Ureter (tissue), 1 donor: ENCODE data around the gene GCNA. TPM values are rescaled to one million over a fixed set of nuclear protein-coding genes. Genes with fewer than 3 reads are reported as not detected.
A peak's percentile ranks its signal among the peaks of the same experiment; 100 is the strongest.

Source experiments
- DNase-seq: peaks from one replicate; pipeline ENCODE4 v3.0.0-alpha.2; 2020; ENCODE audit warnings: low spot score
- total RNA-seq: library from RNA; stranded (reverse); gene quantifications from one replicate; pipeline ENCODE4 v1.2.4, GENCODE V29; 2023
- donor health status: DM: yes; HTN: yes; CAD: no.

GCNA gene
- 1.6 TPM for total RNA-seq

- no peak for DNase-seq
Observed at GRCh38 chrX:71578253-71579135, at the start of gene GCNA. Gene GCNA (plus strand): TSS chrX:71578437. CDS start chrX:71580822, 2,385 bp downstream.

GRCh38 chrX:71532078-71532752, 46.0 kb upstream of the GCNA start:
- no peak for DNase-seq

- peak; percentile 94 for DNase-seq
Observed at GRCh38 chrX:71532753-71533425, 45.3 kb upstream of the GCNA start, which contains the start of gene OGT. Gene OGT (plus strand): TSS chrX:71533104. CDS start chrX:71533300, 196 bp downstream.

- peak; percentile 45 for DNase-seq
Observed at GRCh38 chrX:71533516-71533850, 44.8 kb upstream of the GCNA start.

GRCh38 chrX:71533851-71534561, 44.2 kb upstream of the GCNA start:
- DNase-seq, result peak; percentile 45

GRCh38 chrX:71534773-71535544, 43.3 kb upstream of the GCNA start:
- DNase-seq, result no peak

- no peak for DNase-seq
Observed at GRCh38 chrX:71536285-71536684, 42.0 kb upstream of the GCNA start.

- no peak for DNase-seq
Observed at GRCh38 chrX:71537743-71538142, 40.5 kb upstream of the GCNA start.

GRCh38 chrX:71540801-71541200, 37.4 kb upstream of the GCNA start:
- DNase-seq, result no peak

- no peak for DNase-seq
Observed at GRCh38 chrX:71541210-71542022, 36.8 kb upstream of the GCNA start.

GRCh38 chrX:71542411-71542810, 35.8 kb upstream of the GCNA start:
- no peak for DNase-seq

GRCh38 chrX:71542825-71543224, 35.4 kb upstream of the GCNA start:
- DNase-seq, result no peak

GRCh38 chrX:71543316-71543715, 34.9 kb upstream of the GCNA start:
- DNase-seq, result no peak

GRCh38 chrX:71545364-71545763, 32.9 kb upstream of the GCNA start:
- DNase-seq, result no peak

- DNase-seq, result no peak
Observed at GRCh38 chrX:71546879-71547278, 31.4 kb upstream of the GCNA start.

- no peak for DNase-seq
Observed at GRCh38 chrX:71547339-71547738, 30.9 kb upstream of the GCNA start.

GRCh38 chrX:71549986-71550385, 28.3 kb upstream of the GCNA start:
- DNase-seq, result no peak

- no peak for DNase-seq
Observed at GRCh38 chrX:71550578-71550977, 27.7 kb upstream of the GCNA start.

GRCh38 chrX:71556036-71556435, 22.2 kb upstream of the GCNA start:
- no peak for DNase-seq

- no peak for DNase-seq
Observed at GRCh38 chrX:71558920-71559319, 19.3 kb upstream of the GCNA start.
